HEK293 (cell line): ENCODE data around the gene NPY.

Experiments used
- BCL11A ChIP-seq: fragments of 450-650 bp; formaldehyde crosslinking; IDR thresholded peaks from 2 replicates; pipeline ENCODE4 v1.5.1; 2016; ENCODE audit warnings: low read depth, missing biosample characterization, missing genetic modification characterization
- GLI2 ChIP-seq: fragments of 450-650 bp; formaldehyde crosslinking; IDR thresholded peaks from 2 replicates; pipeline ENCODE4; 2017; ENCODE audit warnings: missing biosample characterization, missing genetic modification characterization, low read depth, borderline replicate concordance
- IKZF3 ChIP-seq: fragments of 450-650 bp; IDR thresholded peaks from 2 replicates; pipeline ENCODE4 v1.5.0; 2018; ENCODE audit warnings: missing biosample characterization, mild to moderate bottlenecking, missing genetic modification characterization, moderate library complexity
- SP3 ChIP-seq: fragments of 450-650 bp; formaldehyde crosslinking; IDR thresholded peaks from 2 replicates; pipeline ENCODE4 v1.5.1; 2016; ENCODE audit warnings: missing biosample characterization, missing genetic modification characterization
- TSHZ1 ChIP-seq: fragments of 450-650 bp; formaldehyde crosslinking; IDR thresholded peaks from 2 replicates; pipeline ENCODE4 v1.5.1; 2016; ENCODE audit warnings: missing biosample characterization, missing genetic modification characterization, borderline replicate concordance
- ZBTB21 ChIP-seq: fragments of 450-650 bp; formaldehyde crosslinking; IDR thresholded peaks from 2 replicates; pipeline ENCODE4 v1.5.1; 2017; ENCODE audit warnings: missing biosample characterization, missing genetic modification characterization
- ZNF174 ChIP-seq: fragments of 450-650 bp; formaldehyde crosslinking; IDR thresholded peaks from 2 replicates; pipeline ENCODE4 v1.5.0; 2017; ENCODE audit warnings: missing biosample characterization, mild to moderate bottlenecking, missing genetic modification characterization
- ZNF18 ChIP-seq: fragments of 450-650 bp; formaldehyde crosslinking; IDR thresholded peaks from 2 replicates; pipeline ENCODE4 v1.5.1; 2016; ENCODE audit warnings: missing biosample characterization, missing genetic modification characterization
- ZNF184 ChIP-seq: fragments of 450-650 bp; IDR thresholded peaks from 2 replicates; pipeline ENCODE4 v1.5.1; 2018; ENCODE audit warnings: missing biosample characterization, mild to moderate bottlenecking, missing genetic modification characterization
- ZNF529 ChIP-seq: fragments of 450-650 bp; formaldehyde crosslinking; IDR thresholded peaks from 2 replicates; pipeline ENCODE4 v1.5.1; 2017; ENCODE audit warnings: missing genetic modification characterization, missing biosample characterization; ENCODE audit not compliant: insufficient replicate concordance
- ZNF571 ChIP-seq: fragments of 450-650 bp; formaldehyde crosslinking; IDR thresholded peaks from 2 replicates; pipeline ENCODE4 v1.5.0; 2017; ENCODE audit warnings: missing biosample characterization, missing genetic modification characterization
- ZNF639 ChIP-seq: fragments of 450-650 bp; formaldehyde crosslinking; IDR thresholded peaks from 2 replicates; pipeline ENCODE4 v1.5.1; 2016; ENCODE audit warnings: missing biosample characterization, missing genetic modification characterization
- ZNF654 ChIP-seq: fragments of 450-650 bp; formaldehyde crosslinking; IDR thresholded peaks from 2 replicates; pipeline ENCODE4 v1.5.1; 2016; ENCODE audit warnings: low read depth, missing biosample characterization, missing genetic modification characterization
- ZNF843 ChIP-seq: fragments of 450-650 bp; formaldehyde crosslinking; IDR thresholded peaks from 2 replicates; pipeline ENCODE4 v1.5.1; 2016; ENCODE audit warnings: missing biosample characterization, missing genetic modification characterization
- TF ChIP-seq, protein P1 (sequence below): fragments of 450-650 bp; formaldehyde crosslinking; conservative IDR thresholded peaks from 2 replicates; pipeline ENCODE4 v1.5.1; 2016; ENCODE audit warnings: low read depth, missing biosample characterization, missing genetic modification characterization
- TF ChIP-seq, protein P2 (sequence below): fragments of 450-650 bp; formaldehyde crosslinking; IDR thresholded peaks from 2 replicates; pipeline ENCODE4 v1.5.1; 2016; ENCODE audit warnings: missing biosample characterization, missing genetic modification characterization
- TF ChIP-seq, protein P3 (sequence below): fragments of 450-650 bp; formaldehyde crosslinking; IDR thresholded peaks from 2 replicates; pipeline ENCODE4 v1.5.1; 2017; ENCODE audit warnings: missing biosample characterization, missing genetic modification characterization
- TF ChIP-seq, protein P4 (sequence below): fragments of 450-650 bp; formaldehyde crosslinking; IDR thresholded peaks from 2 replicates; pipeline ENCODE4 v1.5.1; 2016; ENCODE audit warnings: missing biosample characterization, missing genetic modification characterization, low read depth
- TF ChIP-seq, protein P5 (sequence below): fragments of 450-650 bp; formaldehyde crosslinking; IDR thresholded peaks from 2 replicates; pipeline ENCODE4 v1.5.1; 2016; ENCODE audit warnings: missing biosample characterization, missing genetic modification characterization

The NPY gene

DNA sequence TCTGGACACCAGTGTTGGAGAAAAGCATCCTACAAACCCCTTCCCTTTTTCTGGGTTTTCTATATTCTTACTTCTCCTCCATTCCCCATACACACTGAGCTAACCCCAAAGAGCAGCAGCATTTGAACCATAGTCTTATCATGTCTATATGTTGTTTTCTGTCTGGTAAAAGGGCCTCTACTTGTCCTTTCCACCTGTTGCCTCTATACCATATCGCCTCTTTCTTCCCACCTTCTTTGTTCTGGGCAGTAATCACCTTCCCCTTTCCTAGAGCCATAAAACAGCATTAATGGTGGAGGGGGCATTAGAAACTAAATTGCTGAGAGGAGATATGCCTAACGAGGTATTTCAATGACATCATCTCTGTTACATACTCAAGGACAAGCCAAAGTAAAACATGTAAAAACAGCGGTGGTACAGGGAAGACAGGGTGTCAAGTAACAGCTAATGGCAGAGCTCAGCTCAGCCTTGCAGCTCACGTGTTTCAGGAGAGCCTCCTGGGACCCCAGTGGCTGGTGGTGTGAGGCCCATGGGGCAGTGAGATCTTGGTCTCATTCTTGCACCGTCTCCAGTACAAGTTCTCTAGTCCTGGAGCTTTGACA, 20.6 kb downstream of the NPY start (continued):
- no peak for TF ChIP-seq ZNF174 (tag by site-specific recombination)
- peak; percentile 3; the same call in 1 of the 2 replicates for TF ChIP-seq ZNF654
- TF ChIP-seq, protein P1, sequence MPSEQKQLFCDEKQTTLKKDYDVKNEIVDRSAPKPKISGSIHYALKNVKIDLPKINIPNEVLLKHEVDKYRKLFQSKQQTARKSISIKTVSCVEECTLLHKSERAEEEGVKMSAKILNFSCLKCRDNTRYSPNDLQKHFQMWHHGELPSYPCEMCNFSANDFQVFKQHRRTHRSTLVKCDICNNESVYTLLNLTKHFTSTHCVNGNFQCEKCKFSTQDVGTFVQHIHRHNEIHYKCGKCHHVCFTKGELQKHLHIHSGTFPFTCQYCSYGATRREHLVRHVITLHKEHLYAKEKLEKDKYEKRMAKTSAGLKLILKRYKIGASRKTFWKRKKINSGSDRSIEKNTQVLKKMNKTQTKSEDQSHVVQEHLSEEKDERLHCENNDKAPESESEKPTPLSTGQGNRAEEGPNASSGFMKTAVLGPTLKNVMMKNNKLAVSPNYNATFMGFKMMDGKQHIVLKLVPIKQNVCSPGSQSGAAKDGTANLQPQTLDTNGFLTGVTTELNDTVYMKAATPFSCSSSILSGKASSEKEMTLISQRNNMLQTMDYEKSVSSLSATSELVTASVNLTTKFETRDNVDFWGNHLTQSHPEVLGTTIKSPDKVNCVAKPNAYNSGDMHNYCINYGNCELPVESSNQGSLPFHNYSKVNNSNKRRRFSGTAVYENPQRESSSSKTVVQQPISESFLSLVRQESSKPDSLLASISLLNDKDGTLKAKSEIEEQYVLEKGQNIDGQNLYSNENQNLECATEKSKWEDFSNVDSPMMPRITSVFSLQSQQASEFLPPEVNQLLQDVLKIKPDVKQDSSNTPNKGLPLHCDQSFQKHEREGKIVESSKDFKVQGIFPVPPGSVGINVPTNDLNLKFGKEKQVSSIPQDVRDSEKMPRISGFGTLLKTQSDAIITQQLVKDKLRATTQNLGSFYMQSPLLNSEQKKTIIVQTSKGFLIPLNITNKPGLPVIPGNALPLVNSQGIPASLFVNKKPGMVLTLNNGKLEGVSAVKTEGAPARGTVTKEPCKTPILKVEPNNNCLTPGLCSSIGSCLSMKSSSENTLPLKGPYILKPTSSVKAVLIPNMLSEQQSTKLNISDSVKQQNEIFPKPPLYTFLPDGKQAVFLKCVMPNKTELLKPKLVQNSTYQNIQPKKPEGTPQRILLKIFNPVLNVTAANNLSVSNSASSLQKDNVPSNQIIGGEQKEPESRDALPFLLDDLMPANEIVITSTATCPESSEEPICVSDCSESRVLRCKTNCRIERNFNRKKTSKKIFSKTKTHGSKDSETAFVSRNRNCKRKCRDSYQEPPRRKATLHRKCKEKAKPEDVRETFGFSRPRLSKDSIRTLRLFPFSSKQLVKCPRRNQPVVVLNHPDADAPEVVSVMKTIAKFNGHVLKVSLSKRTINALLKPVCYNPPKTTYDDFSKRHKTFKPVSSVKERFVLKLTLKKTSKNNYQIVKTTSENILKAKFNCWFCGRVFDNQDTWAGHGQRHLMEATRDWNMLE, result peak; percentile 48; the same call in 1 of the 2 replicates
- TF ChIP-seq, protein P2, sequence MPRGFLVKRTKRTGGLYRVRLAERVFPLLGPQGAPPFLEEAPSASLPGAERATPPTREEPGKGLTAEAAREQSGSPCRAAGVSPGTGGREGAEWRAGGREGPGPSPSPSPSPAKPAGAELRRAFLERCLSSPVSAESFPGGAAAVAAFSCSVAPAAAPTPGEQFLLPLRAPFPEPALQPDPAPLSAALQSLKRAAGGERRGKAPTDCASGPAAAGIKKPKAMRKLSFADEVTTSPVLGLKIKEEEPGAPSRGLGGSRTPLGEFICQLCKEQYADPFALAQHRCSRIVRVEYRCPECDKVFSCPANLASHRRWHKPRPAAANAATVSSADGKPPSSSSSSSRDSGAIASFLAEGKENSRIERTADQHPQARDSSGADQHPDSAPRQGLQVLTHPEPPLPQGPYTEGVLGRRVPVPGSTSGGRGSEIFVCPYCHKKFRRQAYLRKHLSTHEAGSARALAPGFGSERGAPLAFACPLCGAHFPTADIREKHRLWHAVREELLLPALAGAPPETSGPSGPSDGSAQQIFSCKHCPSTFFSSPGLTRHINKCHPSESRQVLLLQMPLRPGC (tag by site-specific recombination), result peak; percentile 88
- peak; percentile 84 for TF ChIP-seq IKZF3 (tag by site-specific recombination)
- TF ChIP-seq ZNF18, result peak; percentile 53; the same call in 1 of the 2 replicates
- TF ChIP-seq ZNF184 (tag by site-specific recombination), result 0 out of 2 replicates have a peak, but pooled peaks have one; percentile 28
- peak; percentile 62; the same call in 1 of the 2 replicates for TF ChIP-seq ZNF639 (tag by site-specific recombination)
- no peak for TF ChIP-seq SP3
- peak; percentile 67; the same call in 1 of the 2 replicates for TF ChIP-seq TSHZ1 (tag by site-specific recombination)
- TF ChIP-seq ZNF529 (tag by site-specific recombination), result no peak
- peak; percentile 83 for TF ChIP-seq ZBTB21
- peak; percentile 79 for TF ChIP-seq ZNF843
- TF ChIP-seq, protein P3, sequence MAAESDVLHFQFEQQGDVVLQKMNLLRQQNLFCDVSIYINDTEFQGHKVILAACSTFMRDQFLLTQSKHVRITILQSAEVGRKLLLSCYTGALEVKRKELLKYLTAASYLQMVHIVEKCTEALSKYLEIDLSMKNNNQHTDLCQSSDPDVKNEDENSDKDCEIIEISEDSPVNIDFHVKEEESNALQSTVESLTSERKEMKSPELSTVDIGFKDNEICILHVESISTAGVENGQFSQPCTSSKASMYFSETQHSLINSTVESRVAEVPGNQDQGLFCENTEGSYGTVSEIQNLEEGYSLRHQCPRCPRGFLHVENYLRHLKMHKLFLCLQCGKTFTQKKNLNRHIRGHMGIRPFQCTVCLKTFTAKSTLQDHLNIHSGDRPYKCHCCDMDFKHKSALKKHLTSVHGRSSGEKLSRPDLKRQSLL (tag by site-specific recombination), result 0 out of 2 replicates have a peak, but pooled peaks have one; percentile 45
- TF ChIP-seq, protein P4, sequence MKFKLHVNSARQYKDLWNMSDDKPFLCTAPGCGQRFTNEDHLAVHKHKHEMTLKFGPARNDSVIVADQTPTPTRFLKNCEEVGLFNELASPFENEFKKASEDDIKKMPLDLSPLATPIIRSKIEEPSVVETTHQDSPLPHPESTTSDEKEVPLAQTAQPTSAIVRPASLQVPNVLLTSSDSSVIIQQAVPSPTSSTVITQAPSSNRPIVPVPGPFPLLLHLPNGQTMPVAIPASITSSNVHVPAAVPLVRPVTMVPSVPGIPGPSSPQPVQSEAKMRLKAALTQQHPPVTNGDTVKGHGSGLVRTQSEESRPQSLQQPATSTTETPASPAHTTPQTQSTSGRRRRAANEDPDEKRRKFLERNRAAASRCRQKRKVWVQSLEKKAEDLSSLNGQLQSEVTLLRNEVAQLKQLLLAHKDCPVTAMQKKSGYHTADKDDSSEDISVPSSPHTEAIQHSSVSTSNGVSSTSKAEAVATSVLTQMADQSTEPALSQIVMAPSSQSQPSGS (tag by site-specific recombination), result peak; percentile 94
- peak; percentile 47; the same call in 1 of the 2 replicates for TF ChIP-seq GLI2 (tag by site-specific recombination)
- TF ChIP-seq ZNF571 (tag by site-specific recombination), result no peak
- TF ChIP-seq, protein P5, sequence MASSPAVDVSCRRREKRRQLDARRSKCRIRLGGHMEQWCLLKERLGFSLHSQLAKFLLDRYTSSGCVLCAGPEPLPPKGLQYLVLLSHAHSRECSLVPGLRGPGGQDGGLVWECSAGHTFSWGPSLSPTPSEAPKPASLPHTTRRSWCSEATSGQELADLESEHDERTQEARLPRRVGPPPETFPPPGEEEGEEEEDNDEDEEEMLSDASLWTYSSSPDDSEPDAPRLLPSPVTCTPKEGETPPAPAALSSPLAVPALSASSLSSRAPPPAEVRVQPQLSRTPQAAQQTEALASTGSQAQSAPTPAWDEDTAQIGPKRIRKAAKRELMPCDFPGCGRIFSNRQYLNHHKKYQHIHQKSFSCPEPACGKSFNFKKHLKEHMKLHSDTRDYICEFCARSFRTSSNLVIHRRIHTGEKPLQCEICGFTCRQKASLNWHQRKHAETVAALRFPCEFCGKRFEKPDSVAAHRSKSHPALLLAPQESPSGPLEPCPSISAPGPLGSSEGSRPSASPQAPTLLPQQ (tag by site-specific recombination), result peak; percentile 76
- TF ChIP-seq BCL11A (tag by site-specific recombination), result peak; percentile 74
